ENCODE measurements around the gene PRDM7. TPM values are rescaled to one million over a fixed set of nuclear protein-coding genes. Genes with fewer than 3 reads are reported as not detected.
A peak's percentile ranks its signal among the peaks of the same experiment; 100 is the strongest.
"Not testable (repeated sequence)": the region's sequence is repeated elsewhere in the genome, so short reads cannot be mapped to it uniquely, and the experiment has no call there.

Gene PRDM7
- total RNA-seq, 4 donors from 2014 or later = not detected

- Histone ChIP-seq H3K27ac (no peak overlapping the region), H3K9me3 (no peaks in the 10 kb centered on the region), H3K4me3 (no peak overlapping the region), H3K36me3 (no peaks in the 10 kb centered on the region), H3K4me1 (peaks cover 0 to 14% (median 10%) of the 10 kb centered on the region in 4 donors), H3K27me3 (no peaks in the 10 kb centered on the region)
- TF ChIP-seq CTCF (IDR thresholded peaks at IDR 0.05) = no peak
- no peak for TF ChIP-seq POLR2A (IDR thresholded peaks at IDR 0.05)
- DNase-seq = no peak
Observed at GRCh38 chr16:90010676-90011507, 66.2 kb downstream of the PRDM7 start.

- no peaks in the 10 kb centered on the region for H3K36me3 ChIP-seq
- no peak for TF ChIP-seq POLR2A (IDR thresholded peaks at IDR 0.05)
- no peak for TF ChIP-seq CTCF (IDR thresholded peaks at IDR 0.05)
- no peak for DNase-seq
- no peaks in the 10 kb centered on the region for H3K9me3 ChIP-seq
- H3K4me3 ChIP-seq = peak overlapping the region in 1 of 4 donors; percentile 23
- H3K4me1 ChIP-seq = peaks cover 0 to 14% (median 10%) of the 10 kb centered on the region in 4 donors
- no peaks in the 10 kb centered on the region for H3K27me3 ChIP-seq
- peak overlapping the region in 1 of 4 donors; percentile 48 for H3K27ac ChIP-seq
Observed at GRCh38 chr16:90009172-90009899, 67.8 kb downstream of the PRDM7 start.

GRCh38 chr16:90008708-90009145, 68.4 kb downstream of the PRDM7 start:
- peak in 2 of 3 donors; percentile 78 to 85 for DNase-seq
- no peaks in the 10 kb centered on the region for H3K9me3 ChIP-seq
- peaks cover 0 to 14% (median 10%) of the 10 kb centered on the region in 4 donors for H3K4me1 ChIP-seq
- H3K27ac ChIP-seq = peak overlapping the region in 1 of 4 donors; percentile 48
- H3K4me3 ChIP-seq = peak overlapping the region in 1 of 4 donors; percentile 23
- H3K27me3 ChIP-seq = no peaks in the 10 kb centered on the region
- TF ChIP-seq POLR2A (IDR thresholded peaks at IDR 0.05) = no peak
- no peak for TF ChIP-seq CTCF (IDR thresholded peaks at IDR 0.05)
- H3K36me3 ChIP-seq = no peaks in the 10 kb centered on the region

- not testable (repeated sequence) for H3K27me3 ChIP-seq, H3K9me3 ChIP-seq, DNase-seq
Observed at GRCh38 chr16:90007635-90008234, 69.4 kb downstream of the PRDM7 start.

GRCh38 chr16:90007015-90007414, 70.1 kb downstream of the PRDM7 start:
- DNase-seq = no peak
- Histone ChIP-seq H3K27ac (no peak overlapping the region), H3K4me1 (peaks cover 0 to 10% (median 8%) of the 10 kb centered on the region in 4 donors), H3K4me3 (no peak overlapping the region), H3K27me3 (no peaks in the 10 kb centered on the region), H3K9me3 (no peaks in the 10 kb centered on the region), H3K36me3 (no peaks in the 10 kb centered on the region)
- TF ChIP-seq CTCF (IDR thresholded peaks at IDR 0.05) = no peak
- TF ChIP-seq POLR2A (IDR thresholded peaks at IDR 0.05) = no peak

More at GRCh38 chr16:90007635-90008234, 69.4 kb downstream of the PRDM7 start:
- not testable (repeated sequence) for H3K27ac ChIP-seq, H3K36me3 ChIP-seq, H3K4me1 ChIP-seq, H3K4me3 ChIP-seq

Other genes starting within 250 kb of the PRDM7 start
- 100 to 1,000 TPM in 3 of 4 donors, 10 to 100 TPM in 1; 45.5 to 147 (median 111) TPM for gene SPIRE2, start 248.9 kb downstream of the PRDM7 start, total RNA-seq
- gene TCF25, start 203.7 kb downstream of the PRDM7 start, total RNA-seq = 100 to 1,000 TPM; 247 to 946 (median 371) TPM
- 10 to 100 TPM in 2 of 4 donors, 1 to 10 TPM in 2; 8.3 to 29.2 (median 11.2) TPM for gene MC1R, start 158.5 kb downstream of the PRDM7 start, total RNA-seq
- 10 to 100 TPM in 1 of 4 donors, 1 to 10 TPM in 3; 2.1 to 12.4 (median 4.6) TPM for gene TUBB3, start 154.0 kb downstream of the PRDM7 start, total RNA-seq
- gene DEF8, start 128.6 kb downstream of the PRDM7 start, total RNA-seq = 100 to 1,000 TPM in 1 of 4 donors, 10 to 100 TPM in 3; 28.4 to 237 (median 60.9) TPM
- 10 to 100 TPM in 1 of 4 donors, 1 to 10 TPM in 3; 1.9 to 12.3 (median 6.1) TPM for gene DBNDD1, start 57.9 kb downstream of the PRDM7 start, total RNA-seq

Data from Peyer's patch (tissue), 4 donors.